Fibroblast of peridontal ligament (primary cell): ENCODE results near the gene HCN2.
"Not testable (repeated sequence)": the region's sequence is repeated elsewhere in the genome, so short reads cannot be mapped to it uniquely, and the experiment has no call there.

Experiments
- DNase-seq: peaks from one replicate; pipeline ENCODE4 v3.0.0-alpha.2; 2010; ENCODE audit errors: extremely low read depth

HCN2 gene

DNA sequence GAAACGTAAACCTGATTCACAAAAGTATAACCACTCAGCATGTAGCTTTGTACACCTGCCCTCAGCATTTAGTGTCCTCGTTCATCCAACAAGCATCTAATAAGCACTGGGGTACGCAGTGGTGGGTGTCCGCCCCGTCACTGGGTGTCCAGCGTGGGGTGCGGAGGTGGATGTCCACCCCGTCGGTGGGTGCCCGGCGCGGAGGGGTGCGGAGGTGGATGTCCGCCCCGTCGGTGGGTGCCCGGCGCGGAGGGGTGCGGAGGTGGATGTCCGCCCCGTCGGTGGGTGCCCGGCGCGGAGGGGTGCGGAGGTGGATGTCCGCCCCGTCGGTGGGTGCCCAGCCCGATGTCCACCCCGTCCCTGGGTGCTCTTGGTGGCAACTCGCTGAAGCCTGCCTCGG lies 4.5 kb upstream of the HCN2 start:
- DNase-seq: not testable (repeated sequence)

- no peak for DNase-seq
These were observed 4.0 kb upstream of the HCN2 start for GRCh38 chr19:585551-586110.

- peak; percentile 69 for DNase-seq
These were observed 1.5 kb upstream of the HCN2 start for GRCh38 chr19:588093-588740.

DNA sequence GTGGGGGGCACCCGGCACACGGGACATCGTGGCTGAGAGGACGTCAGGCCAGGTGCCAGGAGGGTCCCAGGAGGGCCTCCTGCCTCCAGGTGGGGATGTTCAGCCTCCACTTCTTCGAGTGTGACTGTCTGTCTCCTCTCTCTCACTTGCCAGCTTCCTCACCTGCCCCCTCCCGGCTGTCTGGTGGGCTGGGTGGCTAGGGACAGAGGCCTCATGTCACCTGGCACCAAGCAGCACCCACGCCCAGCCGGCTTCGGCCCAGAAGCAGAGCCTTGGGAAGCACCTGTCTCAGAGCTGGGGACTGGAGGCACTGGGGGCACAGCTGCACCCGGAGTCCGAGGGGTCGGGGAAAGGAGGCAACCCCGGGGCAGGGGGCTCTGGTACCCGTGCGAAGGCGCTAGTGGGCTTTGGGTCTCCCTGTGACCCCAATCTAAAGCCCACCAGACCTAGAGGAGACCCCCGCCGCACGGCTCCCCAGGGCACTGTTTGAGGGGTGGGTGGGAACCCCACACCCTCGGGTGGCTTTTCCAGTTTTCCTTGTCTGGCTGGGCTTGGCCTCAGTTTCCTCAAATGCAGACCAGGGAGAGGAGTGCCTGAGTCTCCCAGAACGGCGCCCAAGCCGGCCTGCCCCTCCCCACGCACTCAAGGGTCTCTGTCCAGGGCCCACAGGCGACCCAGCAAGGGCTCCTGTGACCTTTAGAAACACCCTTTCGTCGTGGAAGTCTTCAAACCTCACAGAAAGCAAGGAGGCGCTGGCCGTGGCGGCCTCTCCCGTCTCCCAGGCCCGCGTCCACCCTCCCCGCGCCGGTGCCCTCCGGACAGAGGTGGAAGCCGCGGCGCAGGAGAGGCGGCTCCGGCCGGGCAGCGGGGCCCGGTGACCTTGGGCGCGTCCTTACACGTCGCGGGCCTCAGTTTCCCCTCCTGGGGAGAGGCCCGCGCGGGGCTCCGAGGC lies 664 bp upstream of the HCN2 start:
- DNase-seq: no peak

DNA sequence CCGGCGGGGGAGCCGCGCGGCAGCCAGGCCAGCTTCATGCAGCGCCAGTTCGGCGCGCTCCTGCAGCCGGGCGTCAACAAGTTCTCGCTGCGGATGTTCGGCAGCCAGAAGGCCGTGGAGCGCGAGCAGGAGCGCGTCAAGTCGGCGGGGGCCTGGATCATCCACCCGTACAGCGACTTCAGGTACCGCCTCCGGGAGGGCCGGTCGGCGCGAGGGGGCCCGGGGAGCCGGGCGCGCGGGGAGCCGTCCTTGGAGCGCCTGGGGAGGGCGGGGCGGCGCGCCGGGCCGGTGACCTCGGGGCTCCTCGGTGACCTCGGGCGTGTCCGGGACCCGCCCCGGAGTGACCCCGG lies 690 bp downstream of the HCN2 start:
- no peak for DNase-seq

GRCh38 chr19:590750-591098 lies 1.0 kb downstream of the HCN2 start:
- DNase-seq: no peak

DNA sequence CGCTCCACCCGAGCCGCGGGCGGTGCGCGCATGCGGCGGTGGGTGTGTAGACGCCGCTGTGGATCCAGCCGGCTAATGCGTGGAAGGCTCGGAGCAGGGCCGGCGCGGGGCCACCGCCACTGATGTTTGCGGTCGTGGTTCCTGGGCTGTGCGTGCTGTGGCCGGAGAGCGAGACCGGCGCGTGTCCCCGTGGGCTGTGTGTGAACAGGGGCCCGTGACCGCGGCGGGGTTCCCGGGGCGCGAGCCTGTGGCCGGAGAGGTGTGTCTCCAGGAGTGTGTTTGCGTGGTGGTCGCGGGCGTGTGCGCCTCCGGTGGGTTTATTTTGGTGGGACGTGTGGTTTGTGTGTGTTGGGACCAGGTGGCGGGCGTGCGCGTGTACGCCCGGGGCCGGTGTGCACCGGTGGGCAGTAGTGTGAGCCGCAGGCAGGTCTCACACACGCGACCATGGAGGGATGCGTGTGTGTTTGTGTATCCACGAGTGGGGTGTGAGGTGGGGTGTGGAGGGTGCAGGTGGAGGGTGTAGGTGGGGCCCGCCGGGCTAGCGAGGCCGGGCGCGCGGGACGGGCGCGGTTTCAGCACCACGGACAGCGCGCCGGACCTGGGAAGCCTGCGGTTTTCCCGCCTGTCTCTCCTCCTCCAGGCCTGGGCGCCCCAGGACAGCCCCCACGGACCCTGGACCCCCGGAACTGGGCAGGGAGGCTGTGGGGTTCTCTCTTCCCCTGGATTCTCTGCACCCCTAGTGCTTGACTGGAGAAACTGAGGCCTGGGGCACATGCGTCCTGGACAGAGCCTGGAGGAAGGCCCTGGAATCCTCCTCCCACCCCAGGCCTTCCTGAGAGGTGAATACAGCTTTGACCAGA lies 1.6 kb downstream of the HCN2 start:
- DNase-seq: no peak

DNA sequence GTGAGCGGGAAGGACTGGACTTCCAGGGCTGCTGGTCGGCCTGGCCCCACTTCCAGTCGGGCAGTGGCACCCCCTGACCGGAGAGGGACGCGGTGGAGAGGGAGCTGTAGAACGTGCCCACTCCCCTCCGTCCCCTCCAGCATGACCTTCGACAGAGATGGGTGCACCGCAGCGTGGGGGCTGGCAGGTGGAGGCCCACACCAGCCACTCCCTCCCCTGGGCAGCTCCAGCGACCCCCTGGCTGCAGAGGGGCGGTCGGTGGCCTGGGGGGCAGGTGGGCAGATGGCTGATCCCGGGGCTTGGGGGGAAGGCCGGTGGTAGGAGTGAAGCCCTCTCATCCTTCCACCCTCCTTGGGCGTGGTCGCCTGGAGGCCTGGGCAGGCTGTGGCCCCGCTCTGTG lies 2.4 kb downstream of the HCN2 start:
- DNase-seq: no peak

DNA sequence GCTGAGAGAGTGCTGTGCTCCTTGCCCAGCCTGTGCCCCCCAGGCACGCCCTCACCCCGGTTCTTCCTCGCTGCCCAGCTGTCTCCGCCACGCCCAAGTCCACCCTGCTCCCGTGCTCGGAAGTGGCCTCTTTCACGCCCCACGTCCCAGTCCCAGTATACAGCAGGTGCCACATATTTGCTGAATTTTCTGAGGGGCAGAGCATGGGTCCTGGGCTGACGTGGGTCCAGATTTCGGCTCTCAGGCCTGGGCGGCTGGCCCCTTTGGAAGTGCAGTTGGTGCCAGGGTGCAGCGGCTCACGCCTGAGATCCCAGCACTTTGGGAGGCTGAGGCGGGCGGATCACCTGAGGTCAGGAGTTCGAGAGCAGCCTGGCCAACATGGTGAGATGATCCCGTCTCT lies 3.4 kb downstream of the HCN2 start:
- no peak for DNase-seq

- no peak for DNase-seq
These were observed 3.8 kb downstream of the HCN2 start for GRCh38 chr19:593505-593904.

DNA sequence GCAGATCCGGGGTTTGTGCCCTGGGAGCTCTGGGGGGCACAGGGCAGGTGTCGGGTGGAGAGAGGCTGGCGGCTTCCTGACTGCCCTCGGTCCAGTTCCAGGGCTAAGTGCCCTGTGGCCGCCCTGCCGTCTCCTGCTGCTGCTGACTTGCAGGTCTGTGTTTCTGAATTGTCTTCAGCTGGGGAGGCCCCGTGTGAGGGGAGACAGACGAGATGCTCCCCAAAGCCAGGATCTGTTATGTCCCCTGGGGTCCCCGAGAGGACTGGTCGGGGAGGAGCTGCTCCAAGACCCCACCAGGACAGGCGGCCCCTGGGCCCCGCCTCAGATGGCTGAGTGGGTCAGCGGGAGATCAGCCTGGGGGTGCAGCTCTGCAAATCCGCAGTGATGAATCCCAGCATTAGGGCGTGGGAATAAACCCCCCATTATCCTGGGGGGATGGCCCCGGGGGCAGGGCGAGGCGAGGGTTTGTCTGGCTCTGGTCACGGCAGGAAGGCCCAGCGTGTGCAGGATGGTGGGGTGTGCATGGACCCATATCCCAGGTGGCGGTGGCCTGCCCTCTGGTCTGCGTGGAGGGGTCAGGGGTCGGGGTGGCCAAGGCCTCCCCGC lies 4.7 kb downstream of the HCN2 start:
- DNase-seq: no peak

- DNase-seq: no peak
These were observed 5.9 kb downstream of the HCN2 start for GRCh38 chr19:595326-596262.

GRCh38 chr19:596263-596655 lies 6.6 kb downstream of the HCN2 start:
- no peak for DNase-seq

GRCh38 chr19:597406-598315 lies 8.0 kb downstream of the HCN2 start:
- DNase-seq: no peak

GRCh38 chr19:601310-601709 lies 11.6 kb downstream of the HCN2 start:
- no peak for DNase-seq

- no peak for DNase-seq
These were observed 12.1 kb downstream of the HCN2 start for GRCh38 chr19:601790-602189.

- DNase-seq: no peak
These were observed 13.0 kb downstream of the HCN2 start for GRCh38 chr19:602391-603301.

DNA sequence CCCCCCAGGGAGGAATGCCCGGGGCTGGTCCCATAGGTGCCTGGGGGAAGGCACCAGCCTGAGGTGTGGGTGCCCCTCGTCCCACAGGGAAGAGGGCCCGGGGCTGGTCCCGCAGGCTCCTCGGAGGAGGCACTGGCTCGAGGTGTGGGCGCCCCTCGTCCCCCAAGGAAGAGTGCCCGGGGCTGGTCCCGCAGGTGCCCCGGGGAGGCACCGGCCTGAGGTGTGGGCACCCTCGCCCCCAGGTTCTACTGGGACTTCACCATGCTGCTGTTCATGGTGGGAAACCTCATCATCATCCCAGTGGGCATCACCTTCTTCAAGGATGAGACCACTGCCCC lies 13.6 kb downstream of the HCN2 start:
- DNase-seq: not testable (repeated sequence)

GRCh38 chr19:603779-604178 lies 14.1 kb downstream of the HCN2 start:
- not testable (repeated sequence) for DNase-seq
